Activated CD8-positive, alpha-beta memory T cell treated with anti-CD3 and anti-CD28 coated beads for 1 hour (primary cell): ENCODE results near the gene THAP10.
"Not testable (repeated sequence)": the region's sequence is repeated elsewhere in the genome, so short reads cannot be mapped to it uniquely, and the experiment has no call there.

ENCODE experiments used
- DNase-seq, 2 donors: peaks; one replicate each; pipeline ENCODE4 v3.0.0-alpha.2; 2020; ENCODE audit warnings: low read depth in 1 of 2; ENCODE audit errors: extremely low read depth in 1 of 2

THAP10 gene

DNA sequence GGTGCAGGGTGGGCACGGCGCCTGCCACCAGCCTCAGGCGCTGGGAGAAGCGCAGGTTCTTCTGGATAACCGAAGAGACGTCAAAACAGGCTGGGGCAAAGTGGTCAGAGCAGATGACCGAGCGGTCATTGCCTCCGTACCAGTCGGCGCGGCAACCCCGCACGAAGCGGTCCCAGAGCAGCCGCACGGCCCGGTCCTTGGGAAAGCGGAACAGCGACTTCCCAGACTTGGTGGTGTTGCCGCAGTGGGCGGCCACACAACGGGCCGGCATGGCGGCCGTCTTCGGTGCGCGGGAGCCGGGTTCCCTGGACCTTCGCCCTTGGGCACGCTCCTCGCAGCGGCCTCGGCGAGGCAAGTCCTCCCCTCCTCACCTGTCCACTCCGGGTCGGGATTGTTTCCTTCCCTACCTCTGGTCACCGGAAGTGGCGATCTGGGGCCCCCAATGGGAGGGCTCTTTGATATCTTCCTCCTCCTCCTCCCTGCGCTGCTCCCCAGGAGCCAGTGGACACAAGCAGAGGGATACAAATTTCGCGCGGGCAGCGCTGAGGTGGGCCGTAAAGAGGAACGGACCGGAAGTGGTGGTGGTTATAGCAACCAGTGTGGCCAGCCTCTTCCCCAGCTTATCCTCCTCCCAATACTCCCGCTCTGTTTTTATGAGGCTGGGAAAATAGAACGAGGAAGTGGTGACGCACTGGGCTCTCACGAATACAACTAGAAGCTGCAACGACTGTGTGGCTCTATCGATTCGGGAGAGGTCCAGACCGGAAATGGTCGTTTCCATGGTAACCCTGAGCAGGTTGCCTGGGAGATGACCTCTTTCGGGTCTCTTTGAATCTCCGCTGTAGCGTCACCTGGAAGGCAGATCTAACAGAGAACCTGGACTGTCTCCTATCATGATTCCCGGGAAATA is at the start of gene THAP10, which contains the start of gene LRRC49:
Gene THAP10, minus strand, starts transcription at position 432 of the 910 bp plus-strand sequence. Its CDS starts 161 bp downstream, at position 271.
Gene LRRC49, plus strand, starts transcription at position 825 of the 910 bp plus-strand sequence. Its CDS starts 69 bp downstream, at position 894.
- DNase-seq = no peak

DNA sequence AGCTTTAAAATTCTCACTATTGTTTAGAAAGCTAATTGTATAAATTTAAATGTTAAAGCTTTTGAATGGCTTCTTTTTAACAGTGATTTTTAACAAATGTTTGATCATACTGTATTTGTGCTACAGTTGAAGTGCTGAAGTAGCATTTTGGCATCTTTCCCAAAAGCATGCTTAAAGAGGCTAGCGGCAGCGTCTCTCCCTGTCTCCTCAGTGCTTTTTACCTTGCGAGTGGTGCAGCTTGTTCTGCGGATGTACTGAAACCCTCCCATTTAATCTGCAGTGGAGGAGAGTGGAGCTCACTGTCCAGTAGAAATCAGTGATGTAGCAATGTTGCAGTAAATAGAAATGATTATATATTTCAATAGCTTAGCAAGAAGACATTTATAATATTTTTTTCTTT is 44.1 kb upstream of the THAP10 start:
- DNase-seq = no peak

DNA sequence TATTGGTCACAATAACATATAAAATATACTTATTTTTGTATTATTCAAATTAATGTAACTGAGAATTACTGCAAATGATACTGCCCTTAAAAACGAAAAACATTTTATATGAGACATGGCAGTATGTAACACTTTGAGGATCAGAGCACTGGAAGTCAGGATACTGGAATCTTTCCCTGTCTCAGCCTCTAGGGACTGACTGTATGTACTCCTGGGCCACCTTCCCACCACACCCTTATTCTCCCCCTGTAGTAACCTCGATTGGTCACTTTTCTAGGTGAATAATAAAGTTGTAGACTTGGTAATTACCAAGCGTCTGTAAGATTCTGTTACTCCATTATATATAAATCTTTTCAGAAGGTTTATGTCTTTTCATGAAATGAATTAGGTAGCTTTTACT is 43.4 kb upstream of the THAP10 start:
- DNase-seq = no peak

GRCh38 chr15:70933411-70933810 is 41.2 kb upstream of the THAP10 start:
- no peak for DNase-seq

- no peak for DNase-seq
Observed at GRCh38 chr15:70932397-70932796, 40.2 kb upstream of the THAP10 start.

- DNase-seq = no peak
Observed at GRCh38 chr15:70931821-70932220, 39.6 kb upstream of the THAP10 start.

DNA sequence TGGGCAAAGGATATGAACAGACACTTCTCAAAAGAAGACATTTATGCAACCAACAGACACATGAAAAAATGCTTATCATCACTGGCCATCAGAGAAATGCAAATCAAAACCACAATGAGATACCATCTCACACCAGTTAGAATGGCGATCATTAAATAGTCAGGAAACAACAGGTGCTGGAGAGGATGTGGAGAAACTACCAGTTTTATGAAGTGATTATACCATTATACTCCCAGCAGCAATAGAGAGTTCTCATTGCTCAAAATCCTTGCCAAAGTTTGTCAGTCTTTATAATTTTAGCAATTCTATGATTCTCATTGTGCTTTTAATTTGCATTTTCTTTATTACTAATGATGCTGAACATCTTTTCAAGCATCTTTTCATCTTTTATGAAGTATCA is 34.7 kb upstream of the THAP10 start:
- not testable (repeated sequence) for DNase-seq

- DNase-seq = no peak
Observed at GRCh38 chr15:70923311-70924080, 31.3 kb upstream of the THAP10 start.

- DNase-seq = no peak
Observed at GRCh38 chr15:70922119-70922518, 29.9 kb upstream of the THAP10 start.

DNA sequence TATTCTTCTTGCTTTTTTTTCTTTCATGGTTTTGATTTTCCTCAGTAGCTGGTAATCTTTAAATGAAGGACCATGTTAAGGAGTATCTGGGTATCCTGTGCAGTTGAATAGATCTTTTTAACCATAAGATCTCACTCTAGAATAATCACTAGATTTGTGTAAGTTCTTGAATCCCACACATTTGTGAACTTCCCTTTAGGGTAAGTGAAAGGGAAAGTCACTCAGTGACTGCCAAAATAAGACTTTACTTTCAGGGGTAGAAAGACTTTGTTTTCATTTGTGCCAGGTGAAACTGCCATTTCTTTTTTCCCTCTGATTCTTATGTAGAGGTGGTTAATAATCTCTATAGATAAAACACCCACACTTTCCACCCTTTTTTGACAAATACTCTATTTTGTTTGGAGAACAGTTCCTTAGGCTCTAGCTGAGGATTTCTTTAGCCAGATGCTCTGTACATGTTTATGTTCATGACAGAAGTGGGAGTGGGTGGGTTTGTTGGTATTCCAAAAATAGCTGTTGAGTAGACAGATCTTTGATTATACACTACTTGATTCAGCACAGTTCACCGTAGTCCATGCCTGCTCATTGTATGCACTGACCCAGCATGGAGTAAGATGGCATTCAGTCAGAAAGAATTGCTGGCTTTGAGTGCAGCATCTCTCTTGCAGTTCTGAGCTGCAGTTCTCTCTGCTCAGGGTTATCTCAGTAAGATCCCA is 28.9 kb upstream of the THAP10 start:
- no peak for DNase-seq

GRCh38 chr15:70917955-70918354 is 25.7 kb upstream of the THAP10 start:
- DNase-seq = no peak

- no peak for DNase-seq
Observed at GRCh38 chr15:70916531-70916930, 24.3 kb upstream of the THAP10 start.

GRCh38 chr15:70912187-70912586 is 20.0 kb upstream of the THAP10 start:
- DNase-seq = no peak

- DNase-seq = no peak
Observed at GRCh38 chr15:70910958-70911357, 18.7 kb upstream of the THAP10 start.

- DNase-seq = no peak
Observed at GRCh38 chr15:70907784-70908471, 15.7 kb upstream of the THAP10 start.

GRCh38 chr15:70906842-70907241 is 14.6 kb upstream of the THAP10 start:
- DNase-seq = no peak

DNA sequence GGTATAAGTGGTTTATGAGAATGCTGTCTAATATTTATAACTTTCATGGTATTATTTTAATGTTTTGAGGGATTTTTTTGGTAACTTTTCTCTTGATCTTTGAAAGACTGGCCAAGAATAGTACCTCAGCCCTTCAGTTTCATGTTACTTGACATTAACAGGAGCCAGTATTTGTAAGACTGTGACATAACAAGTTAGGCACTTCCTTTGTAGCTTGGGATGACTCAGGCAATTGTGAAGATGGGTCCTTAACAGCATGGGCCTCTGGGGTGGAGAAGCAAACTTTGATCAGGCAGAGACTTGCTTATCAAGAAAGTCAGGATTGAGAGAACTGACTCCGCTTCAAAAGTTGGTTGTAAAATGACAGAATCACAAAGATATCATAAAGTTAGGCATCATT is 9.9 kb upstream of the THAP10 start:
- no peak for DNase-seq

DNA sequence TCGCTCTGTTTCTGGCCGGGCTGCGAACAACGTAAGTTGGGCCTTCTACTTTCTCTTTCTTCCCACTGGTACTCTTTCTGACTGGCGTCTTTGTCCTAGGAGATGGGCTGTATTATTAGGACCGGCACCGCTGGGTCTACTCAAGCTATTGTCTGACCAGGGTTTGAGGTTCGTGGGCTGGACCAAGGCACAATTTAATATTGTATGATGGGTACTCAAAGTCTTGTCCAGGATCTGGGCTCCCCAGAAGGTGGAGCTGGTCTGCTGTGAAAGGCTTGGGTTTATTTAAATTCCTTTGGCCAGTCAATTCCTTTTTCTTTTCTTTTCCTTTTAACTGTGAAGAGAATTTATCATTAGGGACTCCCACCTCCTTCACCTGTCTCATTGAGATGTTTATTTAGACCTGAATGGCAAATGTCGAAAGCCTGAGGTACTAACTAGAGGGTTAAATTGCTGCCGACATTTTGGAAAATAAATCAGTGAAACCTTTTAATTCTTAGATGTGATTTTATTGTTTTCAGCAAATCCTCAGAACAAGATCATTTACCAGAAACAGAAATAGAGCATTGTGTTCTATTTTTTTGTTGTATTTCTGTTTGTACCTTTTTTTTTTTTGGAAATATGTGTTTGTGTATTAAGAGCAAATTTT is 803 bp upstream of the THAP10 start:
- no peak for DNase-seq

GRCh38 chr15:70882361-70882760 is 9.9 kb downstream of the THAP10 start:
- no peak for DNase-seq

DNA sequence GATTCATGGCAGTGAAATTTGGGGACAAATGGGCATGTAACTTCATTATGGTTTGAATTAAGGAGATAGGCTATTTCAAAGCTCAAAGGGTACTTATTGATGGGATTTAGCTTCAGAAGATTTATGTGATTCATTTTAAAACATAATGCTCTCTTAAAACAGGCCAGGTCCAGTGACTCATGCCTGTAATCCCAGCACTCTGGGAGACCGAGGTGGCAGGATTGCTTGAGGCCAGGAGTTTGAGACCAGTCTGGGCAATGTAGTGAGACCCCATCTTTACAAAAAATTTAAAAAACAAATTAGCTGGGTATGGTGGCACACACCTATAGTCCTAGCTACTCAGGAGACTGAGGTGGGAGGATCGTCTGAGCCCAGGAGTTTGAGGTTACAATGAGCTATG is 11.5 kb downstream of the THAP10 start:
- DNase-seq = no peak
